Ramos (cell line): ENCODE data around the gene CDKN2B-AS1.
"Not testable (repeated sequence)": the region's sequence is repeated elsewhere in the genome, so short reads cannot be mapped to it uniquely, and the experiment has no call there.

Experiments used
- in situ Hi-C: fragments of 300-500 bp; cut with MboI; formaldehyde crosslinking; loops from one replicate; pipeline ENCODE4 v1.14.3; 2022; ENCODE audit warnings: low sequenced_read_pairs; ENCODE audit not compliant: unreplicated experiment

The CDKN2B-AS1 gene

GRCh38 chr9:22040760-22041159, 46.2 kb downstream of the CDKN2B-AS1 start:
- in situ Hi-C loops: no loop called here

DNA sequence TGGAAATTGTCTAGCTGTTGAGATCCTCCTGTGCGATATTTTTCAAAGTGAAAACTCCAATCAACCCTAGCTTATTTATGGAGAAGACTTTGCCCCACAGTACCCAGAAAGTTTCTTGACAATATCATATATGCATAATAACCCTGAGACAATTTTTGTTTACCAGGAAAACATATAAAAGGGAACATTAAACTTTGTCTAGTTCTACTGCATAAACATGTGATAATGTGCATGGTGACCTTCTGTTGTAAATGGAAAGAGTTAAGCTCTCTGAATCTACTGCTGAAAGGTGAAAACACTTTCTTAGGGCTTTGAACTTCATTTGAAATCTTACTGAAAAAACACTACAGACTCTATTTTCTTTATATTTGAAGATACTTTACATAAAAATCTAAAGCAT, 46.8 kb downstream of the CDKN2B-AS1 start:
- in situ Hi-C loops: no loop called here

DNA sequence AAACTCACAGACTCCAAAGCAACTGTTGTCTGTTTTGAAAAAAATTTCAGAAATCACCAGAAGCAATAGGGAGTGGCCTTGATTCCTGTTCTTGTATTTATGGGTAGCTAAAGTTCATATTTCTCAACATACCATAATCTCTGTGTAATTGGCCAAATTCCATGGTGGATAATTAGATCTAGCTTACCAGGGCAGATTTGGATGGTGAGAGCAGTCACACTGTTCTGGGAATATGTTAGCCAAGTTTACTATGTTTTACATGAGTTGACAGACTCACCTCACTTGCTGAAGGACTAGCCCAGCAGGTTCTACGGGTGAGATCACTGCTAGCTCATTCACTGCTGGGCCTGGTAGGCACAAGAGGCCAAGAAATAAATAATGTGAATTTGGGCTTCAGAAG, 47.2 kb downstream of the CDKN2B-AS1 start:
- in situ Hi-C loops: no loop called here

DNA sequence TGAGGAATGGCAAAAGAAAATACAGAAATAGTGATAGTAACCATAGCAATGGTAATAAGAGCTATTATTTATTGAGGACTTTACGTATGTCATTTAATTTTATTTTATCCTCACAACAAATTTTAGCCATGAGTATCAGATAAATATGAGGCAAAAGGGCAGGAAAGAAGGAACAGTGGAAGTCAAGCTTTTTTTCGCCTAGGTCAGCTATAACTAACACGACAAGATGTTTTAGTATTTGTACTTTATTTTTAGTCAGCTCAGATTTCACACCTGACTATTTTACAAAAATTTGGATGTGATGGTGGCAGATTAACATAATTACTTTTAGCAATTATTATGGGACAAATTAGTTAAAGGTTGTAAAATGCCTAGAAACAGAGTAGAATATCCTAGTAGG, 49.3 kb downstream of the CDKN2B-AS1 start:
- in situ Hi-C loops: no loop called here

- in situ Hi-C loops: no loop called here
Observed at GRCh38 chr9:22044583-22044982, 50.0 kb downstream of the CDKN2B-AS1 start.

DNA sequence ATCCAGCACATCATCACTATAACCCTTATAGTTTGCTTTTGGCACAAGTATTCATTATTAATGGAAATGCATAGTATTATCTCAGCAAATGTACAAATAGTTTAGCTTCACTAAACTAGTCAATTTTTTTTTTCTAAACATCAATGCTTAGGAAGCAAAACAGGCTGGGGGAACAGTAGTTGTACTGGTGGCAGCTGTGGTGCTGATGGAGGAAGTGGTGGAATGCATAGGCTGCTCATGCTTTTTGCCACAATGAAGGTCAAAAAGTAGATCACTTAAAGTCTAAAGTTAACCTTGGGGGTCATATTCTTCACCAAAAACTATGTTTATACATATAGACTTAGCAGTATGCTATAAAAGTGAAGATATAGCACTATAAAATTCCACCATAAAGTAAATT, 50.8 kb downstream of the CDKN2B-AS1 start:
- in situ Hi-C loops: no loop called here

DNA sequence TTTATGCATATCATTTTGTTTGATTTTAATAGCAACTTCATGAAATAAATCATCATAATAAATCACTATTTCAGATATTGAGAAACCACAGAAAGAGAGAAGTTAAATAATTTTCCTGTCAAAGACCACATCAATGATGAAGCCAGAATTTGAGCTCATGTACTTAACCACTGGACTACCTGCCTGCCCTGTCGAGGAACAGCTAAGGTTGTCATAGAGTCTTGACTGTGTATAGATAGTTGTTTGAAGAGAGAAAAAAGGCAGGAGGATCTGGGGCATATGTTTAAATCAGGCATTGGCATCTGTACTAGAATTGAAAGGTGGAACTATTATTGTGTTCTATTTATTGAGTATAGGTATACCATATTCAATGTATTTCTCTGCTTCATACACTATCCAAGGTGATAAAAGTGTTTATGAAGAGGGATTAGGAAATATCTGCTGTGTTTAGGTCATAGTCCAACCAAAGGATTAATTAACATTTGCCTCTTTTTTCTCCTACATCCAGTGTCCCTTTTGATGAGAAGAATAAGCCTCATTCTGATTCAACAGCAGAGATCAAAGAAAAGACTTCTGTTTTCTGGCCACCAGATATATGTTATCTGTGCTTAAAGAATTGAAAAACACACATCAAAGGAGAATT, 51.8 kb downstream of the CDKN2B-AS1 start:
- in situ Hi-C loops: no loop called here

DNA sequence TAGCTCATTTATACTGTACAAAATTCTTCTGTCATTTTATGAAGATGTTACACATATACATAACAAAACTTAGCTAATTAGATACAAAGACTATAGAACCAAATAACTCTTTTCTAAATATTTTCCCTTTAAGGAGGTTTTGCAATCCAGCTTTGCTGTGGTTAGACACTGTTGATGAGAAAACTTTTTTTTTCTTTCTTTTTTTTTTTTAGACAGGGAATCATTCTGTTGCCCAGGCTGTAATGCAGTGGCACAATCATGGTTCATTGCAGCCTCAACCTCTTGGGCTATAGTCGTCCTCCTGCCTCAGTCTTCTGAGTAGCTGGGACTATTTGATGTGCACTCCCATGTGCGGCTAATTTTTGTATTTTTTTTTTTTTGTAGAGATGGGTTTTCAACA, 53.0 kb downstream of the CDKN2B-AS1 start:
- in situ Hi-C loops: no loop called here

- in situ Hi-C loops: no loop called here
Observed at GRCh38 chr9:22049411-22049810, 54.8 kb downstream of the CDKN2B-AS1 start.

GRCh38 chr9:22050924-22051323, 56.3 kb downstream of the CDKN2B-AS1 start:
- in situ Hi-C loops: no loop called here

- in situ Hi-C loops: no loop called here
Observed at GRCh38 chr9:22052376-22052945, 57.9 kb downstream of the CDKN2B-AS1 start.

GRCh38 chr9:22053178-22053577, 58.6 kb downstream of the CDKN2B-AS1 start:
- in situ Hi-C loops: no loop called here

DNA sequence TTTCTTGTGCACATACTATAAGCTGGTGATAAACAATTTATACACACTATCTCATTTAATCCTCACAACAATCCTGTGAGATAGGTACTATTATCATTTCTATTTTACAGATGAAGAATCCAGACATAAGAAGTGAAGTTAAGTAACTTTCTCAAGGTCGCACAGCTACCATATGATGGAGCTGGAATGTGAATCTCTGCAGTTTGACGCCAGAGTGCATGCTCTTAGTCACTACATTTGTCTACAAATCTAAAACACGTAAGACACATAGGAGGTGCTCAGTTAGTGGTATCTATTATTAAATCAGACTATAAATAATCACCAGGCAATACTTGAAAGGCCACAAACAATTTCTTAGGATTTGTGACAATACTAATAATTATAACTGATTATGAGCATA, 59.5 kb downstream of the CDKN2B-AS1 start:
- in situ Hi-C loops: no loop called here

DNA sequence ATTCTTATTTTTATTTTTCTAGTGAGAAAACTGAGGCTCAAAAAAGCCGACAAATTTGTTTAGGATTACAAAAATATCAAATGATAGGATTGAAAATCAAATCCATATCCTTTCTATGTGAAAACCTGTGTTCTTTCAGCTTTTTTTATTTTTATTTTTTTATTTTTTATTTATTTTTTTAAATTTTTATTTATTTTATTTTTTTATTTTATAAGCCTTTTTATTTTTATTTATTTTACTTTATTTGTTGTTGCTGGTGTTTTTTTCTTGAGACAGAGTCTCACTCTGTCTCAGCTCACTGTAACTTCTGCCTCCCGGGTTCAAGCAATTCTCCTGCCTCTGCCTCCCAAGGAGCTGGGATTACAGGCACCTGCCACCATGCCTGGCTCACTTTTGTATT, 59.9 kb downstream of the CDKN2B-AS1 start:
- in situ Hi-C loops: no loop called here

DNA sequence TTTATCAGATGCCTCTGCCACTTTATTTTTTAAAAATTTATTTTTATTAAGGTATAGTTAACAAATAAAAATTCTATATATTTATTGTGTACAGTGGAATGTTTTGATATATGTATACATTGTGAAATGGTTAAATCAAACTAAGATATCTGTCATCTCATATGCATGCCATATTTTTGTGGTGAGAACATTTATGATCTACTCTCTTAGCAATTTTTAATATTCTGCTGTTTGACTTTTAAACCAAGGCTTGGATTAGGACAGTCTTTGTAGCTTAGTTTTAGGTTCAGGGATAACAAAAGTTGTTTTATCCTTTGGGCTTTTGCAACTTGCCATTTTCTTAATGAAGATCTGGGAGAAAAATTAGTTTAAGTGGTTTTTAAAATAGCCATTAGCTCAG, 60.5 kb downstream of the CDKN2B-AS1 start:
- in situ Hi-C loops: no loop called here

DNA sequence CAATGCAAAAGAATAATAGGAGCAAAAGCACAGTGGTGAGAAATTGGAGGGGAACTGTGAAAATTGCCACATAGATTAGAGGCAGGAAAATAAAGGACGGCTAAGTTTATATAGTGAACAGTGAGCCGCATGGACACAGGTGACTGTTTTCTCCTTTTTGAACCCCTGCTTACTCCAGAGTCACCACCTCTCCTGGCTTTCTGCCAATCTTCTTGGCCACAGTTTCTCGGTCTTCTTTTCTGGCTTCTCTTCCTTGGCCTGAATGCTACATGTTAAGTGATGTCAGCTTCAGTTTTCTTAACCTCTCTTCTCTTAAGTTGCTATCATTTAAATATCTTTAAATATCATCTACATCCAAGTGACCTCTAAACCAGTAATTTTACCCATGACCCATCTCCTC, 61.8 kb downstream of the CDKN2B-AS1 start:
- in situ Hi-C loops: no loop called here

DNA sequence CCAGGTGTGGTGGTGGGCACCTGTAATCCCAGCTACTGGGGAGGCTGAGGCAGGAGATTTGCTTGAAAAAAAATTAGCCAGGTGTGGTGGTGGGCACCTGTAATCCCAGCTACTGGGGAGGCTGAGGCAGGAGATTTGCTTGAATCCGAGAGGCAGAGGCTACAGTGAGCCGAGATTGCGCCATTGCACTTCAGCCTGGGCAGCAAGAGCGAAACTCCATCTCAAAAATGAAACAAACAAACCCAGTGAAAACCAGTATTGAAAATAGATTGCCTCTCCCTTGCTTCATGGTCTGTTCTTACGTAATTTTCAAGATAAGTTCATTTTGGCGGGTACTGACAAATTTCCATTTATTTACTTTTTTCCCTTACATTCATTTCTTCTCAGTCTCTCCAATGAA, 63.4 kb downstream of the CDKN2B-AS1 start:
- in situ Hi-C loops: not testable (repeated sequence)

- in situ Hi-C loops: no loop called here
Observed at GRCh38 chr9:22060831-22061383, 66.3 kb downstream of the CDKN2B-AS1 start.

DNA sequence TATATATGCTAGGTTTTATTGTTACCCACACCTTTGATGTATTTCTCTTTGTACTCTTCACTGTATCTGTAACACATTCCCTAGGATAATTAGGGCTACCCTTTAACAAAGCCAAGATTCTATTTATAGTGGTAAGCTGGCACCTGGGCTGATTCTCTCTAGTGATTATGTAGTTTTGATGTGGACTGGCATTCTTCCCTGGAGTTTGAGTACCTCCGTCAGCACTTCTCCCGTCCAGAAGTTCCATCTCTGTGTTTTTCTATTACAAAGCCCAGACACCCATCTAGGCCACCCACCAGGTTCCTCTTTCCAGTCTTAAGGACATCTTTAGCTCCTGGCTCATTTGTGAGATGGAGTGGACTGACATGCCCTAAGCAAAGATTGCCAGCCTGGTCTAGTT, 70.4 kb downstream of the CDKN2B-AS1 start:
- in situ Hi-C loops: no loop called here

DNA sequence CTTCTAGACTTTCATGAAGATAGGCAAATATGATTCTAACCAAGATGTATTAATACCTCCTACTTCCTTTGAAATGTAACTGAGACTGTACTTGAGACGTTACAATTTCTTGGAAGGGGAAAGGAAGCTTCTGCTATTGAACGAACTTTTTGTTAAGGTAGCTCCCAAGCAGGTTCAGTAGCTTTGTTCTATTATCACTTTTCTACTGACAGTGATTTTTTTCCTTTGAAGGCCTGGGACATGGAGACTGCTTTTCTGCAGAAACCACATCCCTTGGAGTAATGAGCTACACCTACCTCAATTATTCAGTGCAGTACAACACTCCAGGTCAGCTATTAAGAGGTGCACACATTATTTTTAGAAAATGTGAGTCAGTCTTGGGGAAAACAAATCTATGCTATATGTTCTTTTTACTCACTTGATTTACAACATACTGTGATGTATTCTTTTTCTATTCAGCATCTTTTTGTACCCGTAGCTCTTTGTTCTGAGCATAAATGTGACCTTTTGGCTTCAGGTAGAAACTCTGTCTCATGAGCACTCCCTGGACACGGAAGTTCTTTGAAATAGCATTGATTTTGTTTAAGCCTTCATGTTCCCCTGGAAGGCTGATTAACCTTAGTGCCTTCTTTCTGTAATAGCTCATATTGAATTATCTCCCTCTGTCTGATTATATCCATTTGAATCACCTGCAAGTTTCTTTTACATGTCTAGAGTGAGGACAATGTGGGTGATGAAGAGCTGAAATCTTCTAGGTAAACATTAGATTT, 71.0 kb downstream of the CDKN2B-AS1 start:
- in situ Hi-C loops: no loop called here

DNA sequence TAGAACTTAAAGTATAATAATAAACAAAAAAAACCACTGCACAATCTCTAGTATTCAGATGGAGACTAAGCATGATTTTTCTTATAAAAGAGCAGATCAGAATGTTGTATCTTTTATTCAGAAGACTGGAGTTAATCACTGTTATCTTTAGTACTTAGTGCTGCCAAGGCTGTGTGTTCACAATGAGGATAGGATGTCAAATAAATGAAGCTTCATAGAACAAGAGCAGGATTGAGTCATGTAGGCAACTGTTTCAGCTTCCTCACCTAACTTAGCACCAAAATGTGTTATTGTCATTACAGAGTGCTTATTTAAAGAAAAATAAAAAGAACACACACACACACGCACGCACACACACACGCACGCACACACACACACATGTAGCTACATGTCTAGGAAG, 72.6 kb downstream of the CDKN2B-AS1 start:
- in situ Hi-C loops: no loop called here
